HEK293T (cell line): ENCODE measurements around the gene COPS7B.

Experiments
- CTCF ChIA-PET: fragments of 350-600 bp; formaldehyde crosslinking; extraction: SDS; loops from one replicate; lab custom pipeline; 2021; ENCODE audit warnings: antibody characterized with exemption, inconsistent platforms; lab: Yijun Ruan, JAX
- POLR2A ChIA-PET: fragments of 350-600 bp; formaldehyde crosslinking; extraction: SDS; loops from one replicate; lab custom pipeline; 2020; ENCODE audit warnings: antibody characterized with exemption, inconsistent platforms; lab: Yijun Ruan, JAX
- DNase-seq: peaks from one replicate; pipeline ENCODE4 v3.0.0; 2012; ENCODE audit warnings: mixed read lengths; ENCODE audit errors: extremely low spot score
- ARNT ChIP-seq: fragments of 450-650 bp; IDR thresholded peaks from 2 replicates; pipeline ENCODE4 v1.6.1; 2017; ENCODE audit warnings: mild to moderate bottlenecking
- BHLHE40 ChIP-seq: fragments of 450-650 bp; IDR thresholded peaks from 2 replicates; pipeline ENCODE4 v1.6.1; 2016; ENCODE audit warnings: mild to moderate bottlenecking, moderate library complexity, borderline replicate concordance
- CTBP1 ChIP-seq: fragments of 450-650 bp; IDR thresholded peaks from 2 replicates; pipeline ENCODE4 v1.6.1; 2016; ENCODE audit warnings: borderline replicate concordance
- ELF4 ChIP-seq: fragments of 450-650 bp; IDR thresholded peaks from 2 replicates; pipeline ENCODE4 v1.6.1; 2017; ENCODE audit warnings: antibody characterized with exemption
- FOXA1 ChIP-seq: fragments of 450-650 bp; IDR thresholded peaks from 2 replicates; pipeline ENCODE4 v1.6.1; 2016; ENCODE audit warnings: mild to moderate bottlenecking
- FOXK2 ChIP-seq: fragments of 450-650 bp; IDR thresholded peaks from 2 replicates; pipeline ENCODE4 v1.6.1; 2016; ENCODE audit warnings: mild to moderate bottlenecking
- FOXM1 ChIP-seq: fragments of 450-650 bp; IDR thresholded peaks from 2 replicates; pipeline ENCODE4 v1.6.1; 2017; ENCODE audit warnings: mild to moderate bottlenecking, borderline replicate concordance
- HDGF ChIP-seq: fragments of 450-650 bp; IDR thresholded peaks from 2 replicates; pipeline ENCODE4 v1.6.1; 2017; ENCODE audit warnings: antibody characterized with exemption, borderline replicate concordance
- L3MBTL2 ChIP-seq: fragments of 450-650 bp; conservative IDR thresholded peaks from 2 replicates; pipeline ENCODE4 v1.6.1; 2016; ENCODE audit warnings: mild to moderate bottlenecking
- LEF1 ChIP-seq: fragments of 450-650 bp; IDR thresholded peaks from 2 replicates; pipeline ENCODE4 v1.6.1; 2017; ENCODE audit warnings: mild to moderate bottlenecking, borderline replicate concordance
- NFRKB ChIP-seq: fragments of 450-650 bp; IDR thresholded peaks from 2 replicates; pipeline ENCODE4 v1.6.1; 2016; ENCODE audit warnings: mild to moderate bottlenecking, moderate library complexity
- SP1 ChIP-seq: fragments of 450-650 bp; IDR thresholded peaks from 2 replicates; pipeline ENCODE4 v1.6.1; 2017
- SUZ12 ChIP-seq: fragments of 450-650 bp; IDR thresholded peaks from 2 replicates; pipeline ENCODE4 v1.6.1; 2016; ENCODE audit warnings: mild to moderate bottlenecking
- TARDBP ChIP-seq: fragments of 450-650 bp; IDR thresholded peaks from 2 replicates; pipeline ENCODE4 v1.6.1; 2016
- ZNF384 ChIP-seq: fragments of 450-650 bp; IDR thresholded peaks from 2 replicates; pipeline ENCODE4 v1.6.1; 2016
- TF ChIP-seq, protein P1 (sequence below): fragments of 450-650 bp; IDR thresholded peaks from 2 replicates; pipeline ENCODE4 v1.6.1; 2016

COPS7B gene

DNA sequence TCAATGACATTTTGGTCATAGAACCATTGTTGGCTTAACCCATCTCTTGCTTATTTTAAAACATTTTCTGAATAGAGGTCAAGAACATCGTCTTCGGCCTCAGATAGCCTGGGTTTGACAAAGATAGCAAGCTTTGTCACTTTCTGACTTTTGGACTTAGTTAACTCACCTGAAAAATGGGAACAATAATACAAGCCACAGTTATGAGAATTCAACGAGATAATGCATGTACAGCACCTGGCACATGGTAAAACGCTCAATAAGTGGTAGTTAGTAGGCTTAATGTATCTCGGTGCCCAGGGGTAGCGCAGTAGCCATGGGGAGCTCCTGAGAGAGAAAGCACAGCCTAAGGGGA lies 446 bp upstream of the COPS7B start:
- CTCF ChIA-PET: interaction anchor here (0.7 to 2.2 kb wide), 4 partner anchors 9 to 71 kb away, joined by 3 to 8 read pairs (median 6); no protein-coding TSS in a partner anchor
- POLR2A ChIA-PET: interaction anchor here (1.1 to 1.4 kb wide), 2 partner anchors 10 to 11 kb away, joined by 3 to 6 read pairs; no protein-coding TSS in a partner anchor
- no peak for TF ChIP-seq FOXM1
- TF ChIP-seq, protein P1, sequence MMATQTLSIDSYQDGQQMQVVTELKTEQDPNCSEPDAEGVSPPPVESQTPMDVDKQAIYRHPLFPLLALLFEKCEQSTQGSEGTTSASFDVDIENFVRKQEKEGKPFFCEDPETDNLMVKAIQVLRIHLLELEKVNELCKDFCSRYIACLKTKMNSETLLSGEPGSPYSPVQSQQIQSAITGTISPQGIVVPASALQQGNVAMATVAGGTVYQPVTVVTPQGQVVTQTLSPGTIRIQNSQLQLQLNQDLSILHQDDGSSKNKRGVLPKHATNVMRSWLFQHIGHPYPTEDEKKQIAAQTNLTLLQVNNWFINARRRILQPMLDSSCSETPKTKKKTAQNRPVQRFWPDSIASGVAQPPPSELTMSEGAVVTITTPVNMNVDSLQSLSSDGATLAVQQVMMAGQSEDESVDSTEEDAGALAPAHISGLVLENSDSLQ: no peak
- no peak for TF ChIP-seq ZNF384
- no peak for TF ChIP-seq LEF1
- no peak for TF ChIP-seq FOXA1
- DNase-seq: no peak

DNA sequence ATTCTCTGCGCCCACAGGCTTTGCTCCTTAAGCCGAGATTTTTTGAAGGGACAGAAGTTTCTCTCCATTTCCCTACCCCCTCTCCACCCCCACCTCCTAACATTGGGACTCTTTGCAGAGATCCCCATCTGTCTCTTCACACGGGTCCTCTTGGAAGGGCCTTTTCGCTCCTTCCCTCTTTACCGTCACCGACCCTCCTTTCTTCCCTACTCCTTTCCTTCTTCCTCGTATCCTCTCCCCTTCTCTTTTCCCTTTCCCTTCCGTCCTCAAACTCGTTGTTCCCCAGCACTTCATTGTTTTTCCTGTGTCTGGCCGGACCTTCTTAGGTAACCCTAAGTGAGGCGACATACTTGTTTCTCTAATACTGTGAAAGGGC lies 660 bp downstream of the COPS7B start:
- CTCF ChIA-PET: no interaction called here
- DNase-seq: no peak
- POLR2A ChIA-PET: interaction anchor here (0.8 to 1.4 kb wide), 3 partner anchors 9 to 79 kb away, joined by 3 to 6 read pairs (median 3); partner anchors contain the start of gene PTMA
- TF ChIP-seq ELF4: no peak
- TF ChIP-seq ARNT: no peak
- no peak for TF ChIP-seq TARDBP
- no peak for TF ChIP-seq FOXM1
- no peak for TF ChIP-seq SP1
- TF ChIP-seq, protein P1: no peak

DNA sequence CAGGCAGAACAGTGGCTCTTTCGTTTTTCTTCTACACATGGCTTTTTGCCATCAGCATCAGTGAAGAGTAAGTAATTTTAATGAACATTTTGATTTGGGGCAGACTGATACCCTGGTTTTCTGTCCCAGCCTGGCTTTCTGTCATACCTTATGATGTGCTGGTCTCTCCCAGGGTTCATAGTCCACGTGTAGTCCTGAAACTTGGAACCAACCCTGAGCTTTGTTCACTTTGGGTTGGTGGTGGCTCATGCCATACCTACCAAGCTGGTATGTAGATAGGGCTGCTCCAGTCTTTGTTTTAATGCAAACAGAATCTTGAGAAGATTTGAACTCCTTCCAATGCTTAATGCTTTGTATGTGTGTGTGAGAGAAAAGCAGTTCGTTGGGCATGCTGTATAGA lies 4.9 kb downstream of the COPS7B start:
- ChIA-PET CTCF (no interaction called here), POLR2A (no interaction called here)
- no peak for DNase-seq
- TF ChIP-seq HDGF (no peak), SP1 (no peak), ELF4 (no peak), ARNT (no peak), L3MBTL2 (no peak), CTBP1 (no peak), FOXK2 (no peak), NFRKB (no peak), FOXM1 (no peak), TARDBP (no peak), LEF1 (no peak), BHLHE40 (no peak), FOXA1 (no peak)
- TF ChIP-seq, protein P1: no peak

DNA sequence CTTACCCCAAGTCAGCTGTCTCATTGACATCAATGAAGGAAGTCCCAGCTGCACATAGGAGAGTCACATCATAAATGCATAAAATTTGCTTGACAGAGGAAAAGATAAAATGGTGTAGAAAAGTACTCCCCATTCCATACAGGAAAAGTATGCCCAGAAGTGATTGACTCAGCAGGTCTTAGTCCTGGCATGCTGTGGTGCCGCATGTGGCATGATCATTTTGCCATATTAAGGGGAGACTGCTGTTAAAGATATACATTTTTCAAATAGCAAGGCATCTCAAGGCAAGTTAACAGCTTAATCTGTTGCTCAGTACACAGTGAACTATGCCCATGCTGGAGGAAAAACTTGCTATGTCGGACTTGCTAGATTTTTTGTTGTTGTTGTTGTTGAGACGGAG lies 8.1 kb downstream of the COPS7B start:
- DNase-seq: no peak
- POLR2A ChIA-PET: no interaction called here
- TF ChIP-seq SUZ12: no peak
- TF ChIP-seq, protein P1: no peak
- TF ChIP-seq NFRKB: no peak
- TF ChIP-seq LEF1: no peak
- TF ChIP-seq SP1: no peak
- TF ChIP-seq FOXM1: no peak
- TF ChIP-seq ELF4: no peak
- no peak for TF ChIP-seq ARNT
- no peak for TF ChIP-seq ZNF384
- TF ChIP-seq HDGF: no peak
- no peak for TF ChIP-seq CTBP1
- CTCF ChIA-PET: interaction anchor here (2.0 kb wide), 1 partner anchor 9 kb away, joined by 8 read pairs; the partner anchor contains the start of gene COPS7B

DNA sequence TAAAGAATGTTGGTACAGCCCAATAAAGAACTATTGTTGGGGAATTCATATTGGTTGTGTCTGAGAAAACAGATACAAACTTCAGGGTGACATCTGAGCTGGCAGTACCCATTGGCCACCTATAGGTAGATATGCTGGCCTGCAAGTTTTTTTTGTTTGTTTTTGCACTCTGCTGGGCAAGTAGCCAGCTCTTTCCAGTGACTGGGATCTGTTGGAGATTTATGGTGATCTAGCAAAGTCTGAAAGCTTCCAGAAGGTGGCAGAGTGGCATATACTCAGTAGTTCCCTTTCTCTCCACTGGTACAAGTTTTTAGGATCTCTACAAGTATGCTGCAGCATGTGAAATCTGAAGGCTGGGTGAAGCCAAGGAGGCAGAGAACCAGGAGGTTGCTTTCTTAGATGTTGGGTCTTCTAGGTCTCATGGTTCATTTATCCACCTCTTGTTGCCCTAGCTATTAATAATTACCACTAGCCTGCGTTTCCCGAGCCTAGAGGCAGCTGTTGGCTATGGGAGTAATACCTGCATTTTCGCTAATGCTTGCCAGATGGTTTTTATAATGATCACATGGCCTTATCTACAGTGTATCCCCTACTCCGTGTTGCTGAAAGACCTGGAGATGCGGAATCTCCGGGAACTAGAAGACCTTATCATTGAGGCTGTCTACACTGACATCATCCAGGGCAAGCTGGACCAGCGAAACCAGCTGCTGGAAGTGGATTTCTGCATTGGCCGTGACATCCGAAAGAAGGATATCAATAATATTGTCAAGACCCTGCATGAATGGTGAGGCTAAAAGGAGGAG lies 9.5 kb downstream of the COPS7B start:
- peak; percentile 34 for DNase-seq
- CTCF ChIA-PET: interaction anchor here (0.6 to 2.0 kb wide), 3 partner anchors 10 to 530 kb away, joined by 3 to 8 read pairs (median 4); partner anchors contain the start of gene COPS7B
- POLR2A ChIA-PET: interaction anchor here (1.4 to 1.5 kb wide), 2 partner anchors 10 to 87 kb away, joined by 4 to 6 read pairs; partner anchors contain the start of genes COPS7B and PTMA
- TF ChIP-seq, protein P1: peak; percentile 79
- no peak for TF ChIP-seq FOXA1
- no peak for TF ChIP-seq ZNF384
- no peak for TF ChIP-seq BHLHE40
- TF ChIP-seq NFRKB: no peak
